Liver (tissue), 9 donors: ENCODE results near the gene THAP3. TPM values are rescaled to one million over a fixed set of nuclear protein-coding genes. Genes with fewer than 3 reads are reported as not detected.
A peak's percentile ranks its signal among the peaks of the same experiment; 100 is the strongest.

ENCODE experiments used
- DNase-seq: peaks from one replicate; pipeline ENCODE4 v3.0.0-alpha.2; 2017; ENCODE audit warnings: low spot score
- H3K27ac ChIP-seq, 2 donors: one replicate each; pipeline ENCODE4 v1.7.0; 2013; ENCODE audit warnings: inconsistent platforms in 2 of 2, low read length in 2 of 2, control low read depth in 1 of 2, low read depth in 1 of 2, mild to moderate bottlenecking in 1 of 2
- H3K27me3 ChIP-seq, 4 donors: one replicate each; pipeline versions ENCODE4 v1.6.1 to v1.7.0; 2013; ENCODE audit warnings: low read length in 3 of 4, inconsistent platforms in 1 of 4, mild to moderate bottlenecking in 1 of 4, moderate library complexity in 1 of 4; ENCODE audit not compliant: control insufficient read depth in 4 of 4, insufficient read depth in 4 of 4
- H3K36me3 ChIP-seq, 4 donors: one replicate each; pipeline versions ENCODE4 v1.6.1 to v1.7.0; 2013; ENCODE audit warnings: low read length in 3 of 4, mild to moderate bottlenecking in 3 of 4, low read depth in 1 of 4, moderate library complexity in 1 of 4; ENCODE audit not compliant: control insufficient read depth in 4 of 4, insufficient read depth in 3 of 4
- H3K4me1 ChIP-seq, 4 donors: one replicate each; pipeline versions ENCODE4 v1.6.1 to v1.7.0; 2013; ENCODE audit warnings: low read length in 3 of 4, mild to moderate bottlenecking in 3 of 4, moderate library complexity in 1 of 4; ENCODE audit not compliant: control insufficient read depth in 4 of 4, insufficient read depth in 4 of 4
- H3K4me3 ChIP-seq, 3 donors: one replicate each; pipeline versions ENCODE4 v1.6.1 to v1.7.0; 2013; ENCODE audit warnings: low read length in 3 of 3, control low read depth in 1 of 3, low read depth in 1 of 3, mild to moderate bottlenecking in 1 of 3
- H3K9ac ChIP-seq, 2 donors: one replicate each; pipeline ENCODE4 v1.7.0; 2013; ENCODE audit warnings: low read length in 2 of 2, mild to moderate bottlenecking in 2 of 2, moderate library complexity in 2 of 2, control low read depth in 1 of 2, low read depth in 1 of 2
- H3K9me3 ChIP-seq, 4 donors: one replicate each; pipeline versions ENCODE4 v1.6.1 to v1.7.0; 2013; ENCODE audit warnings: low read length in 3 of 4; ENCODE audit not compliant: control insufficient read depth in 4 of 4
- CTCF ChIP-seq: fragments of 150-350 bp; IDR thresholded peaks from 2 replicates; pipeline ENCODE4 v1.5.1; 2017; ENCODE audit warnings: improper control_type of control experiment, low read depth, low read length; ENCODE audit not compliant: missing input control
- EGR1 ChIP-seq, 2 donors: IDR thresholded peaks; 2 replicates each; pipeline ENCODE4 v1.6.1; 2016 to 2018; ENCODE audit warnings: antibody characterized with exemption in 2 of 2, low read depth in 2 of 2
- FOXA1 ChIP-seq: IDR thresholded peaks from 2 replicates; pipeline ENCODE4 v1.6.1; 2016; ENCODE audit warnings: antibody characterized with exemption
- FOXA2 ChIP-seq: IDR thresholded peaks from 2 replicates; pipeline ENCODE4 v1.6.1; 2016; ENCODE audit warnings: antibody characterized with exemption
- GABPA ChIP-seq, 2 donors: IDR thresholded peaks in 1 of 2; conservative IDR thresholded peaks in 1 of 2; 2 replicates each; pipeline ENCODE4 v1.6.1; 2016; ENCODE audit warnings: antibody characterized with exemption in 2 of 2, mild to moderate bottlenecking in 1 of 2, moderate library complexity in 1 of 2
- HNF4A ChIP-seq, 2 donors: conservative IDR thresholded peaks; 2 replicates each; pipeline ENCODE4 v1.6.1; 2016; ENCODE audit warnings: antibody characterized with exemption in 2 of 2, mild to moderate bottlenecking in 2 of 2
- NR2F2 ChIP-seq: IDR thresholded peaks from 2 replicates; pipeline ENCODE4 v1.6.1; 2016; ENCODE audit warnings: antibody characterized with exemption
- RAD21 ChIP-seq, 2 donors: IDR thresholded peaks; 2 replicates each; pipeline ENCODE4 v1.6.1; 2016; ENCODE audit warnings: antibody characterized with exemption in 2 of 2, mild to moderate bottlenecking in 2 of 2
- RXRA ChIP-seq, 2 donors: IDR thresholded peaks; 2 replicates each; pipeline ENCODE4 v1.6.1; 2017 to 2018; ENCODE audit warnings: antibody characterized with exemption in 2 of 2, mild to moderate bottlenecking in 1 of 2
- SP1 ChIP-seq: IDR thresholded peaks from 2 replicates; pipeline ENCODE4 v1.6.1; 2018; ENCODE audit warnings: antibody characterized with exemption, mild to moderate bottlenecking
- TAF1 ChIP-seq: conservative IDR thresholded peaks from 2 replicates; pipeline ENCODE4 v1.6.1; 2016; ENCODE audit warnings: antibody characterized with exemption, mild to moderate bottlenecking
- YY1 ChIP-seq: IDR thresholded peaks from 2 replicates; pipeline ENCODE4 v1.6.1; 2016; ENCODE audit warnings: antibody characterized with exemption, mild to moderate bottlenecking
- WGBS: extraction: QIAGEN DNeasy Blood & Tissue Kit; methylation state at CpG from one replicate; pipeline ENCODE4 v1.1.7; 2013; 5-methylcytosine and 5-hydroxymethylcytosine counted together
- polyA plus RNA-seq, 2 donors: library from polyadenylated mRNA; stranded (reverse) in 1 of 2; unstranded in 1 of 2; fragments of 200-250 nt in 1 of 2; fragments of >200 nt in 1 of 2; fragmentation: Nextera tagmentation in 1 of 2; extraction: Ambion mirVana in 1 of 2; gene quantifications; one replicate each; pipeline versions ENCODE4 v1.2.1 to v1.2.3, GENCODE V29; 2013 to 2015
- total RNA-seq, 2 donors: library from RNA; depleted of rRNA; stranded (reverse); fragments of >200 nt; gene quantifications; one replicate each; pipeline ENCODE4 v1.2.3, GENCODE V29; 2014
- TF ChIP-seq, protein P1 (sequence below): IDR thresholded peaks from 2 replicates; pipeline ENCODE4 v1.6.1; 2016; ENCODE audit warnings: antibody characterized with exemption
- TF ChIP-seq, protein P2 (sequence below): IDR thresholded peaks from 2 replicates; pipeline ENCODE4 v1.6.1; 2016; ENCODE audit warnings: antibody characterized with exemption, mild to moderate bottlenecking
- TF ChIP-seq, protein P3 (sequence below): IDR thresholded peaks from 2 replicates; pipeline ENCODE4 v1.6.1; 2016; ENCODE audit warnings: antibody characterized with exemption
- donor health status: healthy.
- donor health status: healthy.
- donor health status: healthy.
- donor health status: healthy.
- donor health status: healthy.

Gene THAP3
- total and polyA plus RNA-seq, 4 donors, result 7.2 to 10.2 (median 8.6) TPM

- peaks cover 1 to 7% (median 5%) of the 10 kb centered on the region in 4 donors for H3K36me3 ChIP-seq
- TF ChIP-seq GABPA (IDR thresholded peaks at IDR 0.05 in 1 of 2, conservative IDR thresholded peaks at IDR 0.05 in 1 of 2) (peak in 1 of 2 donors; percentile 21), EGR1 (IDR thresholded peaks at IDR 0.05; ENCODE audit: low read depth in 2 of 2) (no peak), SP1 (no peak), YY1 (peak; percentile 60), HNF4A (conservative IDR thresholded peaks at IDR 0.05) (peak in 1 of 2 donors; percentile 40), FOXA2 (no peak), RXRA (IDR thresholded peaks at IDR 0.05) (peak in 1 of 2 donors; percentile 60), TAF1 (no peak)
- TF ChIP-seq, protein P1, sequence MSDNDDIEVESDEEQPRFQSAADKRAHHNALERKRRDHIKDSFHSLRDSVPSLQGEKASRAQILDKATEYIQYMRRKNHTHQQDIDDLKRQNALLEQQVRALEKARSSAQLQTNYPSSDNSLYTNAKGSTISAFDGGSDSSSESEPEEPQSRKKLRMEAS, result peak; percentile 33
- no peak for DNase-seq
- peak overlapping the region; percentile 8 to 52 for H3K27ac ChIP-seq
- H3K4me1 ChIP-seq, result peaks cover 6 to 52% (median 39%) of the 10 kb centered on the region in 4 donors
- H3K9me3 ChIP-seq, result no peaks in the 10 kb centered on the region
- no peak overlapping the region for H3K4me3 ChIP-seq
- WGBS, result 56% methylated on average over 41 of the region's 41 CpGs
- no peak overlapping the region for H3K9ac ChIP-seq
- no peaks in the 10 kb centered on the region for H3K27me3 ChIP-seq
Measured at GRCh38 chr1:6621429-6622391, 3.0 kb upstream of the THAP3 start.

GRCh38 chr1:6622396-6623152, 2.1 kb upstream of the THAP3 start:
- WGBS, result 61% methylated on average over 10 of the region's 10 CpGs

More at GRCh38 chr1:6622396-6623152, 2.1 kb upstream of the THAP3 start:
- Histone ChIP-seq H3K27me3 (no peaks in the 10 kb centered on the region), H3K4me1 (peaks cover 6 to 56% (median 41%) of the 10 kb centered on the region in 4 donors), H3K27ac (peak overlapping the region; percentile 8 to 68), H3K36me3 (peaks cover under 1 to 7% (median 5%) of the 10 kb centered on the region in 4 donors), H3K4me3 (no peak overlapping the region), H3K9me3 (no peaks in the 10 kb centered on the region), H3K9ac (peak overlapping the region in 1 of 2 donors; percentile 61)
- TF ChIP-seq TAF1 (no peak), RAD21 (IDR thresholded peaks at IDR 0.05) (no peak), SP1 (no peak), FOXA2 (no peak), NR2F2 (no peak), YY1 (no peak), RXRA (IDR thresholded peaks at IDR 0.05) (no peak), GABPA (IDR thresholded peaks at IDR 0.05 in 1 of 2, conservative IDR thresholded peaks at IDR 0.05 in 1 of 2) (no peak), FOXA1 (no peak), CTCF (no peak)
- TF ChIP-seq, protein P2, sequence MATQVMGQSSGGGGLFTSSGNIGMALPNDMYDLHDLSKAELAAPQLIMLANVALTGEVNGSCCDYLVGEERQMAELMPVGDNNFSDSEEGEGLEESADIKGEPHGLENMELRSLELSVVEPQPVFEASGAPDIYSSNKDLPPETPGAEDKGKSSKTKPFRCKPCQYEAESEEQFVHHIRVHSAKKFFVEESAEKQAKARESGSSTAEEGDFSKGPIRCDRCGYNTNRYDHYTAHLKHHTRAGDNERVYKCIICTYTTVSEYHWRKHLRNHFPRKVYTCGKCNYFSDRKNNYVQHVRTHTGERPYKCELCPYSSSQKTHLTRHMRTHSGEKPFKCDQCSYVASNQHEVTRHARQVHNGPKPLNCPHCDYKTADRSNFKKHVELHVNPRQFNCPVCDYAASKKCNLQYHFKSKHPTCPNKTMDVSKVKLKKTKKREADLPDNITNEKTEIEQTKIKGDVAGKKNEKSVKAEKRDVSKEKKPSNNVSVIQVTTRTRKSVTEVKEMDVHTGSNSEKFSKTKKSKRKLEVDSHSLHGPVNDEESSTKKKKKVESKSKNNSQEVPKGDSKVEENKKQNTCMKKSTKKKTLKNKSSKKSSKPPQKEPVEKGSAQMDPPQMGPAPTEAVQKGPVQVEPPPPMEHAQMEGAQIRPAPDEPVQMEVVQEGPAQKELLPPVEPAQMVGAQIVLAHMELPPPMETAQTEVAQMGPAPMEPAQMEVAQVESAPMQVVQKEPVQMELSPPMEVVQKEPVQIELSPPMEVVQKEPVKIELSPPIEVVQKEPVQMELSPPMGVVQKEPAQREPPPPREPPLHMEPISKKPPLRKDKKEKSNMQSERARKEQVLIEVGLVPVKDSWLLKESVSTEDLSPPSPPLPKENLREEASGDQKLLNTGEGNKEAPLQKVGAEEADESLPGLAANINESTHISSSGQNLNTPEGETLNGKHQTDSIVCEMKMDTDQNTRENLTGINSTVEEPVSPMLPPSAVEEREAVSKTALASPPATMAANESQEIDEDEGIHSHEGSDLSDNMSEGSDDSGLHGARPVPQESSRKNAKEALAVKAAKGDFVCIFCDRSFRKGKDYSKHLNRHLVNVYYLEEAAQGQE, result no peak
- TF ChIP-seq, protein P1, result no peak
- TF ChIP-seq, protein P3, sequence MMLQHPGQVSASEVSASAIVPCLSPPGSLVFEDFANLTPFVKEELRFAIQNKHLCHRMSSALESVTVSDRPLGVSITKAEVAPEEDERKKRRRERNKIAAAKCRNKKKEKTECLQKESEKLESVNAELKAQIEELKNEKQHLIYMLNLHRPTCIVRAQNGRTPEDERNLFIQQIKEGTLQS, result no peak
- DNase-seq, result no peak
